GM06990 (cell line): ENCODE data around the gene ZNF124.
"Not testable (repeated sequence)": the region's sequence is repeated elsewhere in the genome, so short reads cannot be mapped to it uniquely, and the experiment has no call there.

Experiments
- DNase-seq: peaks from one replicate; pipeline ENCODE4 v3.0.0-alpha.2; 2011; ENCODE audit not compliant: insufficient read length; ENCODE audit errors: extremely low read depth
- H3K27me3 ChIP-seq: replicated peaks from 2 replicates; pipeline ENCODE4 v1.6.0; 2011; ENCODE audit warnings: low read length; ENCODE audit not compliant: control insufficient read depth, insufficient read depth
- H3K36me3 ChIP-seq: 2 replicates; pipeline ENCODE4 v1.5.1; 2011; ENCODE audit warnings: low read length; ENCODE audit not compliant: control insufficient read depth, insufficient read depth
- H3K4me3 ChIP-seq: replicated peaks from 2 replicates; pipeline ENCODE4 v1.5.1; 2011; ENCODE audit warnings: low read depth, mild to moderate bottlenecking, control low read depth, low read length
- CTCF ChIP-seq: IDR thresholded peaks from 2 replicates; pipeline ENCODE4 v1.5.1; 2011; ENCODE audit warnings: low read length, control low read depth, mild to moderate bottlenecking, inconsistent platforms; ENCODE audit not compliant: insufficient read depth, poor library complexity, severe bottlenecking

The ZNF124 gene

GRCh38 chr1:247165674-247166073 lies 6.1 kb downstream of the ZNF124 start:
- DNase-seq: no peak
- no peak overlapping the region for H3K4me3 ChIP-seq
- no peaks in the 10 kb centered on the region for H3K27me3 ChIP-seq
- no peaks in the 10 kb centered on the region for H3K36me3 ChIP-seq
- no peak for TF ChIP-seq CTCF

GRCh38 chr1:247164694-247165093 lies 7.1 kb downstream of the ZNF124 start:
- H3K36me3 ChIP-seq: no peaks in the 10 kb centered on the region

GRCh38 chr1:247156787-247157232 lies 15.0 kb downstream of the ZNF124 start:
- DNase-seq: no peak
- TF ChIP-seq CTCF: no peak
- H3K36me3 ChIP-seq: peaks cover 8% of the 10 kb centered on the region
- no peaks in the 10 kb centered on the region for H3K27me3 ChIP-seq
- H3K4me3 ChIP-seq: no peak overlapping the region

More at GRCh38 chr1:247164694-247165093, 7.1 kb downstream of the ZNF124 start:
- no peak overlapping the region for H3K4me3 ChIP-seq
- H3K27me3 ChIP-seq: no peaks in the 10 kb centered on the region
- DNase-seq: no peak
- TF ChIP-seq CTCF: no peak

- H3K4me3 ChIP-seq: no peak overlapping the region
- no peak for TF ChIP-seq CTCF
- DNase-seq: no peak
- H3K36me3 ChIP-seq: peaks cover 2% of the 10 kb centered on the region; the same call in 1 of the 2 replicates
- H3K27me3 ChIP-seq: no peaks in the 10 kb centered on the region
These were observed 24.0 kb downstream of the ZNF124 start for GRCh38 chr1:247147781-247148180.

- not testable (repeated sequence) for DNase-seq, H3K36me3 ChIP-seq, H3K4me3 ChIP-seq, H3K27me3 ChIP-seq
These were observed 24.7 kb downstream of the ZNF124 start for GRCh38 chr1:247147120-247147519.

GRCh38 chr1:247146671-247147070 lies 25.1 kb downstream of the ZNF124 start:
- DNase-seq: no peak
- H3K4me3 ChIP-seq: no peak overlapping the region

More at GRCh38 chr1:247146671-247147070, 25.1 kb downstream of the ZNF124 start:
- peaks cover 2% of the 10 kb centered on the region for H3K36me3 ChIP-seq
- no peaks in the 10 kb centered on the region for H3K27me3 ChIP-seq
- TF ChIP-seq CTCF: no peak
